Measurements from ENCODE around the gene MMP23B.
"Not testable (repeated sequence)": the region's sequence is repeated elsewhere in the genome, so short reads cannot be mapped to it uniquely, and the experiment has no call there.

The MMP23B gene

DNA sequence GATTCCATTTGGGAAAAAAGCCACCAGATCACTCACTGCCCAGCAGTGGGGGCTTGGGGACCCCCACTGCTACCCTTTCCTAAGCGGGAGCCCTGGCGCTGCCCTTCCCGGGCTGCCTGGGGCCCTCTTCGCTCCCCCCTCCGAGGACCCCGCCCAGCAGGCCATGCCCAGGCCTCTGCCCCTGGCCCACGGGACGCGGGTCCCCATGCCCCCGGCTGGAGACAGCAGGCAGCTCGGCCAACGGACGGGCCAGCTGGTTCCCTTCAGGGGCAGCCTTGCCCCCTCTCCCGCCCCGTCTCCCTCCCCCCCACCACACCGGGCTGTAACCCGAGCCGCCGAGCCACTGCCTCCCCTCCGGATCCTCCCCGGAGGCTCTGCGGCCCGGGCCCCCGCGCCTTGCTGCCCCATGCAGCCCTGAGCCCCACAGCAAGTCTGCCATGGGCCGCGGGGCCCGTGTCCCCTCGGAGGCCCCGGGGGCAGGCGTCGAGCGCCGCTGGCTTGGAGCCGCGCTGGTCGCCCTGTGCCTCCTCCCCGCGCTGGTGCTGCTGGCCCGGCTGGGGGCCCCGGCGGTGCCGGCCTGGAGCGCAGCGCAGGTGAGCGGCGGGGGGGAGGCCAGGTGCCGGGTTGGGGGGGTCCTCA is at the start of gene MMP23B:
Gene MMP23B (plus strand): TSS at position 392 of the 639 bp plus-strand sequence. CDS start 46 bp downstream, at position 438.
- TF ChIP-seq, protein P1, sequence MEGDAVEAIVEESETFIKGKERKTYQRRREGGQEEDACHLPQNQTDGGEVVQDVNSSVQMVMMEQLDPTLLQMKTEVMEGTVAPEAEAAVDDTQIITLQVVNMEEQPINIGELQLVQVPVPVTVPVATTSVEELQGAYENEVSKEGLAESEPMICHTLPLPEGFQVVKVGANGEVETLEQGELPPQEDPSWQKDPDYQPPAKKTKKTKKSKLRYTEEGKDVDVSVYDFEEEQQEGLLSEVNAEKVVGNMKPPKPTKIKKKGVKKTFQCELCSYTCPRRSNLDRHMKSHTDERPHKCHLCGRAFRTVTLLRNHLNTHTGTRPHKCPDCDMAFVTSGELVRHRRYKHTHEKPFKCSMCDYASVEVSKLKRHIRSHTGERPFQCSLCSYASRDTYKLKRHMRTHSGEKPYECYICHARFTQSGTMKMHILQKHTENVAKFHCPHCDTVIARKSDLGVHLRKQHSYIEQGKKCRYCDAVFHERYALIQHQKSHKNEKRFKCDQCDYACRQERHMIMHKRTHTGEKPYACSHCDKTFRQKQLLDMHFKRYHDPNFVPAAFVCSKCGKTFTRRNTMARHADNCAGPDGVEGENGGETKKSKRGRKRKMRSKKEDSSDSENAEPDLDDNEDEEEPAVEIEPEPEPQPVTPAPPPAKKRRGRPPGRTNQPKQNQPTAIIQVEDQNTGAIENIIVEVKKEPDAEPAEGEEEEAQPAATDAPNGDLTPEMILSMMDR (IDR thresholded peaks at IDR 0.05; ENCODE audit: extremely low read depth, missing control alignments): no peak
- DNase-seq (ENCODE audit: low spot score): no peak

DNA sequence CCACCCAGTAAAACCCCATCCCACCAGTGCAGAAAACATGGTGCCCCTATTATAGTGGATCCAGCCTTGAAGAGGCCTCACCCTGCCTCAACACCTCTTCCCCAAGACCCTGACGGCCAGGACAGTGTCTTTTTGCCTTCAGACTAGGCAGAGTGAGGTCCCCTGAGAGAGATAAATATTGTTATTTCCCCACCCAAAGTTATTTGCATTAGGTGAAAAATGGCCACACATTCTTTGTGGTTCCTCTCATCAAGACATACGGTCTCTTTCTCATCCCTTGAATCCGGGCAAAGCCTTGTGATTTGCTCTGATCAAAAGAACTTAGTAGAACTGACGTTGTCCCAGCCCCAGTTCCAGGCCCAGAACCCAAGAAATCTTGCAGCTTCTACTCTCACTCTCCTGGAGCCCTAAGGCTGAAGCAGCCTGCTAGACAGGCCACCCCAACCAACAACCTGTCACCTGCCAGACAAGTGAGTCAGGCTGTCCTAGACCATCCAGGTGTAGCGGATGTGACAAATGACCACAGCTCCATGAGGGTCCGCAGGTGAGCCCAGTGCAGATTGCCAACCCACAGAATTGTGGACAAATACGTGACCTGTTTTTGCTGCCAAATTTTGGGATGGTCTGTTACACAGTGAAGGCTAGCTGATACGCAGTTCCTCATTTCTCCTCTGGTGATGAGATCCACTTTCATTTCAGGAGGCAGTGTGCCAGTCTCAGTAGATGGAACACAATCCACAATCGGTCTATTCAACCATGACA is 49.2 kb upstream of the MMP23B start:
- TF ChIP-seq, protein P1 (IDR thresholded peaks at IDR 0.05; ENCODE audit: extremely low read depth, missing control alignments): no peak

DNA sequence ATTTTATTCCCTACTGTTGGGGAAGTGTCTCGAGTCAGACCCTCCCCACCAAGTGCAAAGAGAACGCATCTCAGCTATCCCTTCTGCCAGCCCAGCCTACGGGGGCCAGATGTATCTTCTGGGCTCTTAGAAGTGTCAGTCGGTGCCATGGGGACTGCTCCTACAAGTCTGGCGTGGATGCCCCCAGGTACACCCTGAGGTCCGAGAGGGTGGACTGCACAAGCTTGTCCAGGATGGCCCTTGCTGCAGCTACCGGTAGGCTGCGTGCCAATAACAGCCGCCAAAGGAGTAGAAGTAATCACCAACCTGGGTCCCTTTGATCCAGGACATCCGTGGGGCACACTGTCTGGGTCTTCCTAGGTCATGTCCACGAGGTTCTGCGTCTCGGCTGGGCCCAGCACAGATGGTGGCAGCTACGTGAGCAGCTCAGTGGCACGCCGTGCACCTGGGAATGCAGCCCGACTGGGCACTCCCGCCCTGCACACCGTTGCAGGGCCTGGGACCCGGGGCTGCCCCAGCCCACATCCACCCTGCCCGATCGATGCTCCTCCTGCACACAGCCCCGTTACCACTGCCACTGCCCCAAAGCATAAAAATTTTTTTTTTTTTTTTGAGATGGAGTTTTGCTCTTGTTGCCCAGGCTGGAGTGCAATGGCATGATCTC is 48.5 kb upstream of the MMP23B start:
- TF ChIP-seq, protein P1 (IDR thresholded peaks at IDR 0.05; ENCODE audit: extremely low read depth, missing control alignments): no peak
- DNase-seq (ENCODE audit: low spot score): no peak

More for the DNA sequence above, 49.2 kb upstream of the MMP23B start:
- no peak for DNase-seq (ENCODE audit: low spot score)

DNA sequence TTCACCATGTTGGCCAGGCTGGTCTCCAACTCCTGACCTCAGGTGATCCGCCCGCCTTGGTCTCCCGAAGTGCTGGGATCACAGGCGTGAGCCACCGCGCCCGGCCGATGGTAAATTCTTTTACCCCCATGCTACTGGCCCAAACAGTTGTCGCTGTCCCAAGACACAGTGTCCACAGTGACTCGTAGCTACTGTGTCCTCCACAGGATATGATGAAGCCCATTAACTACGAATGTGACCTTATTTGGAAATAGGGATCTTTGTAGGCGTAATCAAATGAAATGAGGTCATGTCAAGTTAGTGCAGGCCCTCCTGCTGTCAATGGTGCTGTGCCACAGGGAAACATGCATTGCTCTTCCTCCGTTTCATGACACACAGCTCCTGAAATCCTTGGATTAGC is 40.5 kb upstream of the MMP23B start:
- no peak for DNase-seq (ENCODE audit: low spot score)
- TF ChIP-seq, protein P1 (IDR thresholded peaks at IDR 0.05; ENCODE audit: extremely low read depth, missing control alignments): no peak

DNA sequence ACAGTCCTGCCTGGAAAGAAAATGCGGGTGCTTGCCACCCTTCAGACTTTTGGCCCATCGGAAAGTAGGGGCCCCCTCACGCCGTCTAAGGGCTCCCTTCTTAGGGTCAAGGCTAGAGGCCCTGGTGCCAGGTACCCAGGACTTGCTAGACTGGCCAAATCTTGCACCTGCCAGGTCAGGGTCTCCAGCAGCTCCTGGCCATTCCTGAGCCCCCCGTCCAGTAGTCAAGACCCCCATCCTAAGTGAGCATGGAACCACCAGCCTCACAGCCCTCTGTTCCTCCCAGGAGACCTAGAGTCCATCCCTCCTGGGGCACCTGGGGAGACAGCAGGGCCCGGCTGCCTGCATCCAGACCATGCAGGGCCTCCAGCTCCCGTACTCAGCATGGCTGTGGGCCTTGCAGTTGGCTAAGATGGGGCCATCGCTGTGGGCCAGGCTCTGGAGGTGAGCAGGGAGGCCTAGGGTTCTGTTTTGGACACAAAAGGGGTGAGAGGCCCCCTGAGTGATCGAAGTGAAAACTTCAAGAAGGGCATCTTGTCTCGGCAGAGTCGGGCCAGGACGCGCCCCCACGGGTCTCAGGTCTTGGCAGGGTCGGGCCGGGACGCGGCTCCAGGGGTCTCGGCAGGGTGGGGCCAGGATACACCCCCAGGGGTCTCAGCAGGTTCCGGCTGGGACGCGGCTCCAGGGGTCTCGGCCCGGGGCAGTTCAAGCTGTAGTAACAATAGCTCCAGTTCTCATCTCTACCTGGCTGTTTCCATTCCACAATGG is 38.0 kb upstream of the MMP23B start:
- DNase-seq (ENCODE audit: low spot score): no peak
- TF ChIP-seq, protein P1 (IDR thresholded peaks at IDR 0.05; ENCODE audit: extremely low read depth, missing control alignments): no peak

DNA sequence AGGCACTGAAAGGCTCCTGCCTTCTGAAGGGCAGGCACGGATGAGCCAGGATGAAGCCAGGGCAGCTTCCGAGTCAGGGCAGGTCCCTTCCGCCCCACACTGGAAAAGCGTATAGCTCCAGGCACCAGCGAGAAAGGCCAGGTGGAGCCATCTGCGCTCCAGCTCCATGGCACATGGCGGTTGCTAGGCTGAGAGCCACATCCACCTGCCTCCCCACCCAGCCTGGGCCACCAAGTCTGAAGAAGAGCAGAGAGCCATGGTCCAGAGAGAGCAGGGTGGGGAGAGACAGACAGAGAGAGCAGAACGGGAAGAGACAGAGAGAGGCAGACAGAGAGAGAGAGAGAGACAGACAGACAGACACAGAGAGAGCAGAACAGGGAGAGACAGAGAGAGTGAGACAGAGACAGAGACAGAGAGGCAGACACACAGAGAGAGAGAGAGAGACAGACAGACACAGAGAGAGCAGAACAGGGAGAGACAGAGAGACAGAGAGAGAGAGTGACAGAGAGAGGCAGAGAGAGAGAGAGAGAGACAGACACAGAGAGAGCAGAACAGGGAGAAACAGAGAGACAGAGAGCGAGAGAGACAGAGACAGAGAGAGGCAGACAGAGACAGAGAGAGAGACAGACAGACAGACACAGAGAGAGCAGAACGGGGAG is 37.2 kb upstream of the MMP23B start:
- DNase-seq (ENCODE audit: low spot score): no peak
- TF ChIP-seq, protein P1 (IDR thresholded peaks at IDR 0.05; ENCODE audit: extremely low read depth, missing control alignments): no peak

DNA sequence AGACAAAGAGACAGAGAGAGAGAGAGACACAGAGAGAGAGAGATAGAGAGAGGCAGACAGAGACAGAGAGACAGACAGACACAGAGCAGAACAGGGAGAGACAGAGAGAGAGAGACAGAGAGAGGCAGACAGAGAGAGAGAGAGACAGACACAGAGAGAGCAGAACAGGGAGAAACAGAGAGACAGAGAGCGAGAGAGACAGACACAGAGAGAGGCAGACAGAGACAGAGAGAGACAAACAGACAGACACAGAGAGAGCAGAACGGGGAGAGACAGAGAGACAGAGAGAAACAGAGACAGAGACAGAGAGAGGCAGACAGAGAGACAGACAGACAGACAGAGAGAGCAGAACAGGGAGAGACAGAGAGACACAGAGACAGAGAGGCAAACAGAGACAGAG is 36.6 kb upstream of the MMP23B start:
- DNase-seq (ENCODE audit: low spot score): not testable (repeated sequence)

Data from GM20000 (cell line).